ACC112 (cell line): ENCODE measurements around the gene LDAF1.

Experiments used
- H2AFZ ChIP-seq: fragments of 200-600 bp; sonication (generic); one replicate; pipeline ENCODE4 v1.6.0; 2017; ENCODE audit warnings: antibody characterized with exemption, low read length; ENCODE audit not compliant: unreplicated experiment
- H3K27ac ChIP-seq: fragments of 200-600 bp; sonication (generic); 2 replicates; pipeline ENCODE4 v1.5.1; 2014; ENCODE audit warnings: low read depth, mild to moderate bottlenecking, antibody characterized with exemption, low read length, moderate library complexity
- H3K27me3 ChIP-seq: fragments of 200-600 bp; sonication (generic); 2 replicates; pipeline ENCODE4 v1.6.1; 2014; ENCODE audit warnings: mild to moderate bottlenecking, antibody characterized with exemption, low read length, moderate library complexity, mixed read lengths; ENCODE audit not compliant: insufficient read depth
- H3K36me3 ChIP-seq: fragments of 200-600 bp; sonication (generic); 2 replicates; pipeline ENCODE4 v1.6.1; 2016; ENCODE audit warnings: mild to moderate bottlenecking, antibody characterized with exemption, low read length, moderate library complexity, mixed read lengths; ENCODE audit not compliant: insufficient read depth
- H3K4me1 ChIP-seq: fragments of 200-600 bp; sonication (generic); one replicate; pipeline ENCODE4 v1.6.1; 2016; ENCODE audit warnings: low read length, mixed read lengths; ENCODE audit not compliant: insufficient read depth, unreplicated experiment, control insufficient read depth
- H3K4me3 ChIP-seq: fragments of 200-600 bp; sonication (generic); 2 replicates; pipeline ENCODE4 v1.5.1; 2014; ENCODE audit warnings: mild to moderate bottlenecking, low read depth, low read length
- H3K79me2 ChIP-seq: fragments of 200-600 bp; sonication (generic); one replicate; pipeline ENCODE4 v1.6.0; 2016; ENCODE audit warnings: low read length; ENCODE audit not compliant: control insufficient read depth, unreplicated experiment, insufficient read depth

Gene LDAF1

DNA sequence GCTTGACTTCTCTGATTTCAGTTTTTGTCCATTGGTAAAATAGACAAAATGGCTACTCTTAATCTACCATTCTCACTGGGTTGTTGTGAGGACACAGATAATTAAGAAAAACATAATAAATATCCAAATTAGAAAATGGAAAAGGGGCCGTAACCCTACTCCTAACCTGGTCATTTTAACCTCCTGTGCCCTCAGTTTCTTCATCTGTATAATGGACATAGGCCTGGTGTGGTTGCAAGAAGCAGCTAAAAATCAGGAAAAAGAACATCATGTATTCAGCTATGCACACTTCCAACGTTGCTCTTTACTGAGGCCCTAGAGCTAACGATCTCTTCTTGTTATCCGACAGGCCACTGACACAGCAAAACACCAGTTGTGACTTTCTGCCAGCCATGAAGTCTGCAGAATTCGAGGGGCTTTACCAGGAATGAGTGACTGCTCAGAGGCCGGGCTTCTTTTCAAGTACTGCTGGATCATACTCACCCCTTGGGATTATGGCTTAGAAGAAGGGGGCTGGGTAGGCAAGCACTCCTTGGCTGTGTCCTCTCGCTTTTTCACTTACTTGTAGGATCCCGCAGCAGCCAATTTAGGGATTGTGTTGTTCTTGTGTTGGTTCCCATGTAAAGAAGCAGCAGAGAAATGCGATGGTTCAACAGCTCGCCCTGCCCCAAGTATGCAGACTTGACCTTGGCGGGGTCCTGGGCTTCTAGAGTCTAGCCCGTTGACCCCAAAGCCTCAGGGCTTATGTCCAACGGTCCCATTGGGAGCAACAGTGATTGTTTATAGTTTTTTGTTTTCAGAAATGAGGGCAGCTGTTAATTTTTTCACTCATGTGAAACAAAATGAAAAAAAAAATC is 20.9 kb downstream of the LDAF1 start:
- Histone ChIP-seq H3K4me3 (no peak overlapping the region), H2AFZ (no peak overlapping the region), H3K27ac (no peak overlapping the region), H3K36me3 (peaks cover 26% of the 10 kb centered on the region; the same call in 1 of the 2 replicates), H3K27me3 (no peaks in the 10 kb centered on the region), H3K79me2 (no peaks in the 10 kb centered on the region), H3K4me1 (no peaks in the 10 kb centered on the region)

DNA sequence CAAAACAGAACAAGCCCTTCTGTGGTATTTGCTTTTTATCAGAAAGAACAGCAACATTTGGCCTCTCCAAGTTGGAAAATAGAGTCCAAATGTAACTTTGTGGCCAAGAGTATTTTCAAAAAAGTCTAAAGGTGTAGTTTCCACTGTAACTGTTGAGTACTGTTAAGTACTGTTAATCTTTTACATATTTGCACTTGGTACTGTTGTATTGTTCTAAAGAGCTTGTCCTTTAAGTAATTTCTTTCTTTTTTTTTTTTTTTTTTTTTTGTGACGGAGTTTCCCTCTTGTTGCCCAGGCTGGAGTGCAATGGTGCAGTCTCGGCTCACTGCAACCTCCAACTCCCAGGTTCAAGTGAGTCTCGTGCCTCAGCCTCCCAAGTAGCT is 21.5 kb downstream of the LDAF1 start:
- H3K4me1 ChIP-seq: no peaks in the 10 kb centered on the region
- H3K79me2 ChIP-seq: no peaks in the 10 kb centered on the region
- no peak overlapping the region for H3K27ac ChIP-seq
- H3K4me3 ChIP-seq: no peak overlapping the region
- H2AFZ ChIP-seq: no peak overlapping the region
- H3K27me3 ChIP-seq: no peaks in the 10 kb centered on the region
- H3K36me3 ChIP-seq: peaks cover 26% of the 10 kb centered on the region; the same call in 1 of the 2 replicates

DNA sequence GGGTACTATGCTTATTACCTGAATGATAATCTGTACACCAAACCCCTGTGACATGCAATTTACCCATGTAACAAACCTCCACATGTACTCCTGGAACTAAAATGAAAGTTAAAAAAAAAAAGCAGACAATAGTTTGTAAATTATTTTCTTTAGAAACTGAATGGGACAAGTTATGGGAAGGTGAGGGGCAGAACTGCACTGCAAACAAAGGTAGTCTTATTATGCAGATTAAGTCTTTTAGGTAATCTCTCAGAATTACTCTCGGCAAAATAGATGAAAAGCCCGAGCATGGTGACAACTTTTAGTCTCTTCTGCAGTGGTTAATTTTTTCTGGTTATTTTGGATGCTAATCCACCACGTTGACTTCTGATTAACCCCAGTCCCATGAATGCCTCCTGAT is 25.5 kb downstream of the LDAF1 start:
- Histone ChIP-seq H3K36me3 (peaks cover 13% of the 10 kb centered on the region; the same call in 1 of the 2 replicates), H3K4me1 (peaks cover 10% of the 10 kb centered on the region), H2AFZ (no peak overlapping the region), H3K27ac (no peak overlapping the region), H3K79me2 (no peaks in the 10 kb centered on the region), H3K4me3 (no peak overlapping the region), H3K27me3 (no peaks in the 10 kb centered on the region)

DNA sequence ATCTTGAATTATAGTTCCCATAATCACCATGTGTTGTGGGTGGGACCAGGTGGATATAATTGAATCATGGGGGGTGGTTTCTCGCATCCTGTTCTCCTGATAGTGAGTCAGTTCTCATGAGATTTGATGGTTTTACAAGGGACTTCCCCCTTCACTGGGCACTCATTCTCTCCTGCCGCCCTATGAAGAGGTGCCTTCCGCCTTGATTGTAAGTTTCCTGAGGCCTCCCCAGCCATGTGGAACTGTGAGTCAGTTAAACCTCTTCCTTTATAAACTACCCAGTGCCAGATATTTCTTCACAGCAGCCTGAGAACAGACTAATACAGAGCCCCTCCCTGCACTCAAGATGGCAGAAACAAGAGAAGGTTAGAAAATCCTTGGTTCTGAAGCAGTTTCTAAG is 26.4 kb downstream of the LDAF1 start:
- peaks cover 10% of the 10 kb centered on the region for H3K4me1 ChIP-seq
- H3K27ac ChIP-seq: no peak overlapping the region
- H2AFZ ChIP-seq: no peak overlapping the region
- no peaks in the 10 kb centered on the region for H3K27me3 ChIP-seq
- H3K4me3 ChIP-seq: no peak overlapping the region
- H3K79me2 ChIP-seq: no peaks in the 10 kb centered on the region
- H3K36me3 ChIP-seq: peaks cover 13% of the 10 kb centered on the region; the same call in 1 of the 2 replicates

DNA sequence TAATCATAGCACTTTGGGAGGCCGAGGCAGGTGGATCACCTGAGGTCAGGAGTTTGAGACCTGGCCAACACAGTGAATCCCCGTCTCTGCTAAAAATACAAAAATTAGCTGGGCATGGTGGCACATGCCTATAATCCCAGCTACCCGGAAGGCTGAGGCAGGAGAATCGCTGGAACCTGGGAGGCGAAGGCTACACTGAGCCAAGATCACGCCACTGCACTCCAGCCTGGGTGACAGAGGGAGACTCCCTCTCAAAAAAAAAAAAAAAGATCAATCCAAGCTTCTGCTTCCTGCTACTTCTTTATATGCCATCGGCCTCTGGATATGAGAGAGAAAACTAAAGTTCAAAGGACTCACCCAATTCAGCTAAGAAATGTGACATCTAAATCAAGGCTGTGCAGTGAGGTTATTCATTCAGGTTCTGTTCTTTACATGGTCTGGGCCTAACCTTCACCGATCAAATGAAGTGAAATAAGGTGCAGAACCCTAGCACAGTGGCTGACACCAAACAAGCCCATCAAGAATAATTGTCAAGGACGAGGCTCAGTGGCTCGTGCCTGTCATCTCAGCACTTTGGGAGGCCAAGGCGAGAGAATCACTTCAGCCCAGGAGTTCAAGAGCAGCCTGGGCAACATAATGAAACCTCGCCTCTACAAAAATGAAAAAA is 27.3 kb downstream of the LDAF1 start:
- no peak overlapping the region for H3K27ac ChIP-seq
- H3K36me3 ChIP-seq: peaks cover 10% of the 10 kb centered on the region; the same call in 1 of the 2 replicates
- H3K4me3 ChIP-seq: no peak overlapping the region
- H3K4me1 ChIP-seq: peaks cover 10% of the 10 kb centered on the region
- no peaks in the 10 kb centered on the region for H3K79me2 ChIP-seq
- no peaks in the 10 kb centered on the region for H3K27me3 ChIP-seq
- H2AFZ ChIP-seq: no peak overlapping the region

DNA sequence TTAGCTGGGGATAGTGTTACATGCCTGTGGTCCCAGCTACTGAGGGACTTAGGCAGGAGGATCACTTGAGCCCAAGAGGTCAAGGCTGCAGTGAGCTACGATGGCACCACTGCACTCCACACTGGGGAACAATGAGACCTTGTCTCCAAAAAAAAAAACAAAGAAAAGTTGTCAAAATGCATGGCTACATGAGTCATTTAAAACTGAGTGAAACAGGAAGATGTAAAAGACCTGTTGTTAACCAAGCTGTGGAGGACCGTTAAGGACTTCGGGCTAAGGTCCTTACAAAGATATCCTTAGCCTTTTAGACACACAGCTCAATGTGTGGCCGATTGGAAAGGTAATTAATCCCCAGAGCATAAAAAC is 27.8 kb downstream of the LDAF1 start:
- peaks cover 10% of the 10 kb centered on the region for H3K4me1 ChIP-seq

DNA sequence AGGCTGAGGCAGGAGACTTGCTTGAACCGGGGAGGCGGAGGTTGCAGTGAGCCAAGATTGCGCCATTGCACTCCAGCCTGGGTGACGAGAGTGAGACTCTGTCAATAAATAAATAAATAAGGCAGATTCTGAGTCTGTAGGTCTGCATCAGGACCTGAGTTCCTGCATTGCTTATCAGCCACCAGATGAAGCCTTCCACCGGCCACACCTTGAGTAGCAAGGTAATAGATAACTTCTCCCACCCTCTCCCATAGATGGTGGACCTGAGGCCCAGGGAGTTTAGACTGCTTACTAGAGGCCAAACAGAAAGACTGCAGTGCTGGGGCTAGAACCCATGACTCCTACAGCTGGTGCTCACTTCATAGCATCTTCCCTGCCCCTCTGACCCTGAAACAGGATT is 30.8 kb downstream of the LDAF1 start:
- no peak overlapping the region for H3K4me3 ChIP-seq
- no peak overlapping the region for H2AFZ ChIP-seq
- no peaks in the 10 kb centered on the region for H3K36me3 ChIP-seq
- H3K27ac ChIP-seq: no peak overlapping the region
- H3K79me2 ChIP-seq: no peaks in the 10 kb centered on the region
- H3K27me3 ChIP-seq: peaks cover 13% of the 10 kb centered on the region; the same call in 1 of the 2 replicates
- peaks cover 10% of the 10 kb centered on the region for H3K4me1 ChIP-seq

More for the DNA sequence above, 27.8 kb downstream of the LDAF1 start:
- Histone ChIP-seq H3K27me3 (no peaks in the 10 kb centered on the region), H3K36me3 (peaks cover 7% of the 10 kb centered on the region; the same call in 1 of the 2 replicates), H3K79me2 (no peaks in the 10 kb centered on the region), H3K4me3 (no peak overlapping the region), H3K27ac (no peak overlapping the region), H2AFZ (no peak overlapping the region)

DNA sequence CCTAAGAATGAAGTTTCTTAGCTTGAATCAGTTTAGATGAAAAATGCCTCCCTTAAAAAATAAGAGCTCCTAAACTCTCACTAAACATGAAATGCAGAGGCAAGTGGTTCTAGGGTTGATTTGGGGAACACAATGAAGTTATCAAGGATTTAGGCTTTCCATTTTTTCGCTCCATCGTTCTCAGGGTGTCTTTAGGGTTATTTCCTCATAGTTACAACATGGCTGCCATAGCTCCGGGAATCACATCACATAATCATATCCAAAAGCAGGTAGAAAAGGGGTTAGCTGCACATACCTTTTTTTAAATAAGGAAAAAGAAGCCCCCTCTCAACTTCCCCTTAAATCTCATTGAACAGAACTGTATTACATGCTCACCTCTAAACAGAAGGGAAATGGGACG is 31.5 kb downstream of the LDAF1 start:
- no peak overlapping the region for H3K27ac ChIP-seq
- peaks cover 15% of the 10 kb centered on the region; the same call in 1 of the 2 replicates for H3K27me3 ChIP-seq
- no peak overlapping the region for H3K4me3 ChIP-seq
- no peak overlapping the region for H2AFZ ChIP-seq
- H3K79me2 ChIP-seq: no peaks in the 10 kb centered on the region
- H3K4me1 ChIP-seq: peaks cover 14% of the 10 kb centered on the region
- H3K36me3 ChIP-seq: no peaks in the 10 kb centered on the region

DNA sequence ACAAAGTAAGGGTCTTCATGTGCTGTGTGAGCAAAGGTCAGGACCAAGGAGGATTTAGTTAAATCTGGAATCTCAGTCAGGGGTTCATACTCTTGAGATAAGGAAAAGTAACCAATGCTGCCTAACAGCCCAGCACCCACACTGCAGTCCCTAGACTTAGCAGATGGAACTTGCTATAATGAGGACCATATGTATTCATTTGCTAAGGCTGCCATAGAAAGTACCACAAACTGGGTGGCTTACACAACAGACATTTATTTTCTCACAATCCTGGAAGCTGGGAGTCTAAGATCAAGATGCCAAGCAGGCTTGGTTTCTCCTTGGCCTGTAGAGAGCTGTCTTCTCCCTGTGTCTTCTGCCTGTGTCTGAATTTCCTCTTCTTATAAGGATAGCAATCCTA is 32.1 kb downstream of the LDAF1 start:
- no peak overlapping the region for H3K27ac ChIP-seq
- H3K79me2 ChIP-seq: no peaks in the 10 kb centered on the region
- no peak overlapping the region for H3K4me3 ChIP-seq
- no peaks in the 10 kb centered on the region for H3K36me3 ChIP-seq
- H3K27me3 ChIP-seq: peaks cover 15% of the 10 kb centered on the region; the same call in 1 of the 2 replicates
- peaks cover 17% of the 10 kb centered on the region for H3K4me1 ChIP-seq
- H2AFZ ChIP-seq: no peak overlapping the region

DNA sequence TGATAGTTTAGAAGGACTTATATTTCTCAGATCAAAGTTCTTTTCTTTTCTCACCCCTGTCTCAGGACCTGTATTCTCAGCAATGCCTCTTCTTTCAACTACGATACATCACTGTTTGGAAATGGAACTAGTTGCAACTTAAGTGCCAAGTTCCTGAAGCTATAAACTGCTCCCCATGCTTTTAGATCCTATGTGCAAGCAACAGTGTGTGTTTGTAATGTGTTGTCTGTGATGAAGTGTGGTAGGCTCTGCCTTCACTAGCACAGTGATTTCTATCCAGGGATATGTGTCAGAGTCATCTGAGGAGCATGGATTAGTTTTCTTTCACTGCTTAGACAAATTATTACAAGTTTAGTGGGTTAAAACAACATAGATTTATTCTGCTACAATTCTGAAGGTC is 34.5 kb downstream of the LDAF1 start:
- Histone ChIP-seq H3K27ac (no peak overlapping the region), H3K79me2 (no peaks in the 10 kb centered on the region), H3K4me3 (no peak overlapping the region), H3K4me1 (peaks cover 7% of the 10 kb centered on the region), H3K36me3 (no peaks in the 10 kb centered on the region), H2AFZ (no peak overlapping the region), H3K27me3 (peaks cover 33% of the 10 kb centered on the region)
